GM13976 (cell line): ENCODE measurements around the gene SARM1.

Experiments
- DNase-seq: peaks from one replicate; pipeline ENCODE4 v3.0.0; 2012; ENCODE audit warnings: low spot score
- CTCF ChIP-seq: IDR thresholded peaks from 2 replicates; pipeline ENCODE4 v1.5.1; 2012; ENCODE audit warnings: borderline replicate concordance, mild to moderate bottlenecking; ENCODE audit not compliant: insufficient read depth; ENCODE audit errors: extremely low read depth, missing control alignments, control extremely low read depth
- in situ Hi-C: fragments of 300-500 bp; cut with MboI; formaldehyde crosslinking; loops from one replicate; pipeline ENCODE4 v1.12.0; 2022; ENCODE audit warnings: low sequenced_read_pairs, mixed read lengths, inconsistent platforms; ENCODE audit not compliant: unreplicated experiment

SARM1 gene

DNA sequence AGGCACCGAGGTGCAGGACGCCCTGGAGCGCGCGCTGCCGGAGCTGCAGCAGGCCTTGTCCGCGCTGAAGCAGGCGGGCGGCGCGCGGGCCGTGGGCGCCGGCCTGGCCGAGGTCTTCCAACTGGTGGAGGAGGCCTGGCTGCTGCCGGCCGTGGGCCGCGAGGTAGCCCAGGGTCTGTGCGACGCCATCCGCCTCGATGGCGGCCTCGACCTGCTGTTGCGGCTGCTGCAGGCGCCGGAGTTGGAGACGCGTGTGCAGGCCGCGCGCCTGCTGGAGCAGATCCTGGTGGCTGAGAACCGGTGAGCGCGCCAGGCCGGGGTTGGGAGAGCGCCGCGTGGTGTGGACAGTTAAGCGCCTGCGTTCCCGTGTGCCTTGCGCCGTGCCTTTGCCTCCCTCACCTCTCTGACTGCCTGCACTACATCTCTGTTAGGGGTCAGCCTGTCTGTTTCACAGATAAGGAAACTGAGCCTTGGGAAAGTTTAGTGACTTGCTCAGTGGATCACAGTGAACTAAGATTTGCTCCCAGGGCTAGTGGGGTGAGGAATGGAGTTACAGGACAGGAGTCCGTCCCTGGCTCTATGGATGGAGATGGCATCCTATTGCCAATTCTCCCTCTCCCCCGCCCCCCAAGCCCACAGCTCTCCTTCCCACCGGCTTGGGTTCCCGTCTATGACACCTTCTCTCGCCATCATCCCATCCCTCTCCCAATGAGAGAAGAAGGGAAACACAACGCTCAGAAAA lies 880 bp downstream of the SARM1 start:
- in situ Hi-C loops, result loop anchor here (10.0 kb wide), 1 partner anchor 62 kb away; no protein-coding TSS in a partner anchor
- no peak for TF ChIP-seq CTCF
- DNase-seq, result peak; percentile 63

DNA sequence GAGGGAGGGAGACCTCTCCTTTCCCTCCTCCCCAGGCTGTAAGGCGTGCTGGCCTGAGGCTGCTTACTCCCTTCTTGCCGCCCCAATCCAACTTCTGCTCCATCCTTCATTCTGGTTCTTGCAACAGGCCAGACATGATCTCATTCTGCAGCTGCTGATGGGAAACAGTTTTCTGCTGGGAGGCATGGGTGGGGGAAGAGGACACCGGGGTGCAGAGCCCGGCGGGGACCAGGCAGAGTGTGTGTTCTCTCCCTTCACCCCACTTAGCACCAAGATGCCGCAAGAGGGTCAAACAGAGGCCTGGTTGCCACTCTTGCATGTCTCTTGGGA lies 1.4 kb downstream of the SARM1 start:
- no peak for DNase-seq
- in situ Hi-C loops, result loop anchor here (10.0 kb wide), 1 partner anchor 62 kb away; no protein-coding TSS in a partner anchor
- TF ChIP-seq CTCF, result no peak

DNA sequence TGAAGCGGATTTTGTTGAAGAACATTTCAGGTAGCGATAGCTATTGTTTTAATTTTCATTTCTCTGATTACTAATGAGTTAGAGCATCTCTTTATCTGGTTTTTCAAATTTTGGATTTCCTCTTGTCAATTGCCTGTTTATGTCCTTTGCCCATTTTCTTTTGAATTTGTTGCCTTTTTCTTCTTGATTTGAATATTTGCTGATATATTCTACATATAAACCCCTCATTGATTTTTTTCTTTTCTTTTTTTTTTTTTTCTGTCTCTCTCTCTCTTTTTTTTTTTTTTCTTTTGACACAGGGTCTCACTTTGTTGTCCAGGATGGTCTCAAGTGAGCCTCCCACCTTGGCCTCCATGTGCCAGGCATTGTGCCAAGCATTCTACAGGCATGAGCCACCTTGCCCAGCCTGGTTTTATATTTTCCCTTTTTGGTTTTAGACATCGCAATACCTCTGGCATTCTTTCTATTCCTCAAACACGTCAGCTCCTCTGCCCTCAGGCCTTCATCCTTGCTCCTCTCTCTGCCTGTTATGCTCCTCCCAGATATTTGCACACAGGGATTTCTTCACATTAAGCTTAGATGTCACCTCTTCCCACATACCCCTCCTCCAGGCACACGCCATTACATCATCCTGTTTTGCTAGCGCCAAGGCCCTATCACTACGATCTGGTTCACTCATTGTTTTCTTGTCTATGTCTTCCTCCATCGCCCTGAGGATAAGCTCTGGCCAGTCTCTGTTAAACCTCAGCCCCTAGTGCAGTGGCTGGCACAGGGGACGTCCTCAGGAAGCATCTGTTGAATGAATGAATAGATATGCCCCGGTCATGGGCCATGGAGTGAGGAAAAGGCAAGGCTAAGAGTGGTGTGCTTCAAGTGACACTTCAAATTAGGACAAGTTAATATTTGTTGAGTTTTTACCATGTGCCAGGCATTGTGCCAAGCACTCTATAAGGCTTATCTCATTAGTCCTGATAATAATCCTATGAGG lies 8.6 kb downstream of the SARM1 start:
- in situ Hi-C loops, result loop anchor here (10.0 kb wide), 1 partner anchor 55 kb away; no protein-coding TSS in a partner anchor
- no peak for DNase-seq

DNA sequence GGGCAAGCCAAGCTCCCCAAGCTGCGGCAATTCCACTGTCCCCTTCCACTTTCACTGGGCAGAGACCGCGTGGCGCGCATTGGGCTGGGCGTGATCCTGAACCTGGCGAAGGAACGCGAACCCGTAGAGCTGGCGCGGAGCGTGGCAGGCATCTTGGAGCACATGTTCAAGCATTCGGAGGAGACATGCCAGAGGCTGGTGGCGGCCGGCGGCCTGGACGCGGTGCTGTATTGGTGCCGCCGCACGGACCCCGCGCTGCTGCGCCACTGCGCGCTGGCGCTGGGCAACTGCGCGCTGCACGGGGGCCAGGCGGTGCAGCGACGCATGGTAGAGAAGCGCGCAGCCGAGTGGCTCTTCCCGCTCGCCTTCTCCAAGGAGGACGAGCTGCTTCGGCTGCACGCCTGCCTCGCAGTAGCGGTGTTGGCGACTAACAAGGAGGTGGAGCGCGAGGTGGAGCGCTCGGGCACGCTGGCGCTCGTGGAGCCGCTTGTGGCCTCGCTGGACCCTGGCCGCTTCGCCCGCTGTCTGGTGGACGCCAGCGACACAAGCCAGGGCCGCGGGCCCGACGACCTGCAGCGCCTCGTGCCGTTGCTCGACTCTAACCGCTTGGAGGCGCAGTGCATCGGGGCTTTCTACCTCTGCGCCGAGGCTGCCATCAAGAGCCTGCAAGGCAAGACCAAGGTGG lies 9.8 kb downstream of the SARM1 start:
- no peak for DNase-seq

More for the DNA sequence above, 8.6 kb downstream of the SARM1 start:
- no peak for TF ChIP-seq CTCF

GRCh38 chr17:28384281-28385036 lies 13.0 kb downstream of the SARM1 start:
- in situ Hi-C loops, result no loop called here
- no peak for TF ChIP-seq CTCF
- peak; percentile 85 for DNase-seq

More for the DNA sequence above, 9.8 kb downstream of the SARM1 start:
- in situ Hi-C loops, result no loop called here
- peak; percentile 55 for TF ChIP-seq CTCF

GRCh38 chr17:28385037-28385400 lies 13.5 kb downstream of the SARM1 start:
- in situ Hi-C loops, result no loop called here
- DNase-seq, result no peak
- no peak for TF ChIP-seq CTCF
